GM12892 (cell line): ENCODE measurements around the gene LAMA5.

ENCODE experiments used
- DNase-seq: peaks from one replicate; pipeline ENCODE4 v3.0.0; 2011; ENCODE audit not compliant: insufficient read length
- FAIRE-seq: peaks from 2 replicates; lab custom pipeline; 2011; peaks lifted over from hg19 to GRCh38; lab: Jason Lieb, UNC
- POLR2A ChIP-seq: IDR thresholded peaks from 2 replicates; pipeline ENCODE4 v1.6.1; 2011; ENCODE audit warnings: low read depth, low read length, control low read depth
- POLR2AphosphoS5 ChIP-seq: IDR thresholded peaks from 2 replicates; pipeline ENCODE4 v1.6.1; 2011; ENCODE audit warnings: low read depth, low read length, control low read depth
- TAF1 ChIP-seq: IDR thresholded peaks from 2 replicates; pipeline ENCODE4 v1.6.1; 2011; ENCODE audit warnings: low read depth, mild to moderate bottlenecking, control low read depth, low read length, borderline replicate concordance

LAMA5 gene

GRCh38 chr20:62274332-62274950 is 92.7 kb downstream of the LAMA5 start:
- DNase-seq (no peak), FAIRE-seq (peak; percentile 56)

DNA sequence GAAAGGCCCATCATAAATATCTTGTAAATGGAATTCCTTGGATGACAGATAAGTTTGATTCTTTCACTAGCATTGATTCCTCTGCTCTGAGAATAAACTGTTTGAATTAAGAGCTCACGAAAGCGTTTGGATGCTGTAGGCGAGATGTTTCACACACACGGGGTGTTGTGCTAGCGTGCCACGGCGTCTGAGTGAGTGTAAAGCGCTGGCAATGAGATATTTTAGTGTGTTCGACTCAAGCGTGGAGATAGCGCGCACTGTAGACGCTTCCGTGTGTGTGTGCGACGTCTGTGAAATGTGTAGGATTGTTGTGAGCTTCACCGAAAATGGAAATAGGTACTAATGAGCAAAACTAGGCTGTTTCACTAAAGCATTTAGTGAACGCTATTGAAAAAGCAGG is 93.7 kb downstream of the LAMA5 start:
- FAIRE-seq, result no peak
- no peak for DNase-seq

More at GRCh38 chr20:62274332-62274950, 92.7 kb downstream of the LAMA5 start:
- TF ChIP-seq POLR2A (no peak), POLR2AphosphoS5 (no peak), TAF1 (no peak)

DNA sequence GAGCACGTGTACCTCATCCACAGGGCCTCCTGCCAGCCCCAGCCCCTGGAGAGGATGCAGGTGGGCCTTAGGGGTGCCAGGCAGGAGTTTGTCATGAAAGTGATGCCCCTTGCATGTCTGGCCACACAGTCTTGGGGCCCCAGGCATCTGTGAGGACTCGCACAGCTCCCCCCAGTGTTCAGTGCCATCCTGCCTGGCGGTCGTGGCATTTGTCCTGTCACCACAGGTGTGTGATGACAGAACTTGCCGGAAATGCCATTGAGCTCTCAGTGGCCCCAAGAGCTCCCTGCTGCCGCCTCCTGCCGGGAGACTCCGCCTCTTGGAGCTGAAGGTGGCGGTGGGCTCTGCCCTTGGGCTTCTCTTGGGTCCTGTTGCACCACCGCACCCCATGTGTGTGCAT is 94.9 kb downstream of the LAMA5 start:
- FAIRE-seq (no peak), DNase-seq (no peak)
- no peak for TF ChIP-seq POLR2AphosphoS5
- no peak for TF ChIP-seq POLR2A
- no peak for TF ChIP-seq TAF1

More for the DNA sequence above, 93.7 kb downstream of the LAMA5 start:
- TF ChIP-seq TAF1 (no peak), POLR2AphosphoS5 (no peak), POLR2A (no peak)

GRCh38 chr20:62269871-62270270 is 97.2 kb downstream of the LAMA5 start:
- TF ChIP-seq TAF1, result no peak
- TF ChIP-seq POLR2AphosphoS5, result no peak
- no peak for TF ChIP-seq POLR2A
- DNase-seq (no peak), FAIRE-seq (no peak)

GRCh38 chr20:62269378-62269777 is 97.7 kb downstream of the LAMA5 start:
- TF ChIP-seq POLR2A (no peak), TAF1 (no peak), POLR2AphosphoS5 (no peak)
- no peak for DNase-seq
- no peak for FAIRE-seq

GRCh38 chr20:62268228-62268900 is 98.7 kb downstream of the LAMA5 start:
- no peak for TF ChIP-seq POLR2AphosphoS5
- TF ChIP-seq POLR2A, result no peak
- no peak for TF ChIP-seq TAF1
- DNase-seq (no peak), FAIRE-seq (no peak)

DNA sequence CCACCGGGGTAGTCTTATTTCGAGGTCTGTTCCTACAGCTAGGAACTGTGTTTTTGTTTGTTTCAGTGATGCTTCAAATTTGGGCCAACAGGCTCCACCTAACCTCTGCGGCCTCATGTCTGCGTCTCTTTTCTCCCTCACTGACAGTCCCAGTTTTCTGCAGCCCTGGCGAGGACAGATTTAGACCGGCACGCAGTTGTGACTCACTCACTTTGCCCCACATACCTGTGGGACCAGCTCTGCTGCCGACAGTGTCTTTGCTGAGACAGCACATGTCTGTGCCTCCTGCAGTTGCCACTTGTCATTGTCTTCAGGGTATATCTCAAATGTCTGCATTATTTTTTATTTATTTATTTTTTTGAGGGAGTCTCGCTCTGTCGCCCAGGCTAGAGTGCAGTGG is 99.6 kb downstream of the LAMA5 start:
- DNase-seq (no peak), FAIRE-seq (no peak)
- TF ChIP-seq TAF1, result no peak
- no peak for TF ChIP-seq POLR2A

- no peak for TF ChIP-seq POLR2A
- TF ChIP-seq POLR2AphosphoS5, result no peak
- no peak for DNase-seq
- FAIRE-seq, result no peak
Observed at GRCh38 chr20:62266851-62267250, 100.3 kb downstream of the LAMA5 start.

- FAIRE-seq (no peak), DNase-seq (no peak)
- TF ChIP-seq POLR2AphosphoS5 (no peak), POLR2A (no peak), TAF1 (no peak)
Observed at GRCh38 chr20:62266340-62266739, 100.8 kb downstream of the LAMA5 start.

DNA sequence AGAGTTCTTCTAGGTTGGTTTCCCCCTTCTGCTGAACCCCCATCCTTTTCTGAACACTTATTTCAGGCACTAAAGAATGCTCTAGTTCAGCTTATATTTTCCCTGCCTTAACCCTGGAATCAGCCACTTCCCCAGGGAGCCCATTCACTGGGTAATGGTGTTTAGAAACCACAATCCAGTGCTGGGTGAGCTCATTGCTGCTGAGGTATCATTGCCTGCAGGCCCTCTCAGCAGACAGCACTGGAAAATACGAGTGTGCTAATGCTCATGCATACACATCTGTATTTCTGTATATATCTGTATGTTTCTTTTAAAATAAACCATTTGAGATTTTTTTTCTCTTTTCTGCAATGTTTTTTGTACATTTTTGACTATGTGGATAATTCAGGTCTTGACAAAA is 101.7 kb downstream of the LAMA5 start:
- DNase-seq, result no peak
- FAIRE-seq, result no peak
- TF ChIP-seq TAF1, result no peak
- no peak for TF ChIP-seq POLR2AphosphoS5
- TF ChIP-seq POLR2A, result no peak

GRCh38 chr20:62263396-62263795 is 103.7 kb downstream of the LAMA5 start:
- TF ChIP-seq TAF1, result no peak
- TF ChIP-seq POLR2A, result no peak
- DNase-seq (no peak), FAIRE-seq (no peak)

DNA sequence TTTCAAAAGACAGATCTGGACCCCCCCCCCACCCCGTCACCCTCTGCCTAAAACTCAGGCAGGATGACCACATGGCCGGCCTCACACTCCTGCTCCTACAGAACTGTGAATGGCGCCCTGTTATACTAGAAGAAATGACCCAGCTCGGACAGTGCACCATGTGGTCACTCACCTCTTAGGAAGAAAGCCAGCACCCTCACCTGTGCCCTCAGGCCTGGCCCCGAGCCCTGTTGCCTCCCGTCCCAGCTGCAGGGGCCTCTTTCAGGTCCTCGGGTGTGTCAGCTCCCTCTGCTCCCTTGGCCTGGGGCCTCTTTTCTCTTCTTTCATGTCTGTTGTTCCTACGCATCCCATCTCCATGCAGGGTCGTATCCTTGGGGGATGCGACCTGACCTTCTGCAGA is 105.0 kb downstream of the LAMA5 start:
- FAIRE-seq, result no peak
- no peak for DNase-seq
- TF ChIP-seq POLR2A (no peak), TAF1 (no peak), POLR2AphosphoS5 (no peak)

- FAIRE-seq (no peak), DNase-seq (no peak)
- TF ChIP-seq POLR2A, result no peak
- no peak for TF ChIP-seq TAF1
- no peak for TF ChIP-seq POLR2AphosphoS5
Observed at GRCh38 chr20:62259294-62259565, 107.9 kb downstream of the LAMA5 start.
